HG03025 (cell line): ENCODE data around the gene ANK3.

ENCODE experiments used
- ATAC-seq: cut with Tn5 transposase; IDR thresholded peaks from one replicate; pipeline ENCODE4 v1.9.1; 2021; ENCODE audit warnings: mild to moderate bottlenecking, moderate library complexity; ENCODE audit not compliant: unreplicated experiment, low FRiP score

The ANK3 gene

DNA sequence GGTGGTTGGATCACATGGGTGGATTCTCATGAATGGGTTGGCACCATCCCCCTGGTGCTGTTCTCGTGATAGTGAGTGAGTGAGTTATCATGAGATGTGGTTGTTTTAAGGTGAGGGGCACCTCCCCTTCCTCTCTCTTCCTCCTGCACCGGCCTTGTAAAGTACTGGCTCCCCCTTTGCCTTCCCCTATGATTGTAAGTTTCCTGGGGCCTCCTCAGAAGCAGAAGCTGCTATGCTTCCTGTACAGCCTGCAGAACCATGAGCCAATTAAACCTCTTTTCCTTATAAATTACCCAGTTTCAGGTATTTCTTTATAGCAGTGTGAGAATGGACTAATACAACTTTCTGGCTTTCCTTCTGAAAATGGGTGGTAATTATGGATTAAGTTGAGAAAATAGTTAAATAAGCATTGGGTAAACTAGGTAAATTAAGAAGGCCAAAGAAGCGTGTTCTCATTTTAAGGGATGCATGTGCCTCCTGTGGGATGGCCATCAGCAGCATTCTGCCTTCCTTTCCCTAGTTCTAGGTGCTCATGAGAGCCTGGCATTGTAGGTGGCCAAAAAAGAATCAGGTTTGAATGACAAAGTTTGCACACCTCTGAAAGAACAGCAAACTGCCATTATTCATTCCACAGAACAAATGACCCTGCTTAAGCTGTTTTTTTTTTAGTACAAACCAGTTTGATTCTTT, 242.0 kb downstream of the ANK3 start:
- ATAC-seq: no peak

DNA sequence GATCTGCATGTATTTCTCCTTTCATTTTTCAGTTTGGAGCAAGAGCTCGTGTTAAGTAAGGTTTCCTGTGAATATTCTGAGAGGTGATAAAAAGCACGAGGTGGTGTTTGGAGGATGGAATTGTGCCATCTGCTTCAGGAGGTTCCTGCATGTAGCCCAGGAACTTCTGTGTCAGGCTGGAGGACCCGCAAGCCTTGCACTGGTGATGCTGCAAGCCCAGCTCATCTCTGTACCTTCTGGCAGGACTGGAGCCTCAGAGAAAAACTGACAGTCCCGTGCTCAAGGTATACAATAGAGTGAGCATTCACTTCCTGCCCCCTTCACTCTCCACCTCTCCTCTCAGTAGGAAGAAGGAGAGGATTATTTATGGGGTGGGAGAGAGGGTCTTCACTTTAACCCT, 242.7 kb downstream of the ANK3 start:
- no peak for ATAC-seq

DNA sequence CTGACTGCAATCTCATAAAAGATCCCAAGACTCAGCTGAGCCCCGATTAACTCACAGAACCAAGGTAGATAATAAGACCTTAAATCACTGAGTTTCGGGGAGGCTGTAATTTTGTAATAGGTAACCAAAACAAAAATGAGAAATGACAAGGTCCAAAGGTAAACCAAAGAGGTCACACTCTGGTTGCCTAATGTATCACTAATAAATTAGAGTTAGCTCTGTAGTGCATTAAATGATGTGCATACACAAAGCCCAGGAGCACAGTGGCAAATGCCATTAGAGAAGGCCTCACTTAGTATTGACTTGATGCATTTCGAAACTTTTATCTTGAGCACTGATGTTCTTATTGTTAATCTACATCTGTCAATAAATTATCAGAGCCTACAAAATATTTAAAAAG, 245.6 kb downstream of the ANK3 start:
- ATAC-seq: no peak

DNA sequence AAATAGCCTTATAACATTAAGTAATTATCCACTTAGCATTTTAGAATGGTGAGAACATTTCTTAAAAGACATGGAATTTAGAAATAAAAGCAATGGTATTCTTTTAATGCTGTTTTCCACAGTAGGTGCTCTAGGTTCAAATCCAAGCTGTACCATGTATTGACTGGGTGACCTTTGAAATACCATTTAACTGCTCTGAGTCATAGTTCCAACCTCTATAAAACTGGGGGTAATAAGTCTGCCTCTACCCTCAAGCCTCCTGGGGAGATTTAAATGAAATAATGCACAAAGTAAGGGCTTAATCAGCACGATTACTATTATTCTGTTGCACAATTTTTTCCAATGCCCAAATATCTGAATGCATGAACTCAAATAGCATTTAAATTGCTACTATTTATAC, 246.9 kb downstream of the ANK3 start:
- ATAC-seq: no peak

DNA sequence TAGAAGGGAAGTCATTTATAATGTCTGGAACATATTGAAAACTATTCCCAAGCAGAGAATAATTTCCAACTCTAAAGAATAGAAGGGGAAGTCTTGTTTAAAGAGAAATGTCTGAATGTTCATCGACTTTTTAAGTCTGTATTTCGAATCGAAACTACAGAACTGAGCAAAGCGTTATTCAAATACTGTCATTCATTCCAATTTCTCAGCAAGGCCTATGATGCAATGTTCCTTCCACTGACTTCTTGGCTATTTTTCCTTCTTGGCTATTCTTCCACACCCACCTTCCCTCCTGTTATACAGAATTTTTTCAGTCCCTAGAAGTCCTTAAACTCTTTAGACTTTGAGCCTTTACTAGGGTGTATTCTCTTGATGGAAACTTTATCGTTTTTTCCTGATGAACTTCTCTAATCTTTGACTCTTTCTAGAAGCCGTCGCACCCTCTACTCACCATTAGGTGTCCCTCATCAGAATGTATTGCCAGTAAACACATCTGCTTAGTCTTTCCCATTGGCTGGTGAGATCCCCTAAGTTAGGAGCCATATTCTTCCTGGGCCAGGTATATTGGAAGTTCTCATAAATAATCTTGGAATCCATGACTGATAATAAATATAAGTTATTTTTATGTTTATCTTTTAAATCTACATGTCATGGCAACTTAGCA, 247.6 kb downstream of the ANK3 start:
- no peak for ATAC-seq

DNA sequence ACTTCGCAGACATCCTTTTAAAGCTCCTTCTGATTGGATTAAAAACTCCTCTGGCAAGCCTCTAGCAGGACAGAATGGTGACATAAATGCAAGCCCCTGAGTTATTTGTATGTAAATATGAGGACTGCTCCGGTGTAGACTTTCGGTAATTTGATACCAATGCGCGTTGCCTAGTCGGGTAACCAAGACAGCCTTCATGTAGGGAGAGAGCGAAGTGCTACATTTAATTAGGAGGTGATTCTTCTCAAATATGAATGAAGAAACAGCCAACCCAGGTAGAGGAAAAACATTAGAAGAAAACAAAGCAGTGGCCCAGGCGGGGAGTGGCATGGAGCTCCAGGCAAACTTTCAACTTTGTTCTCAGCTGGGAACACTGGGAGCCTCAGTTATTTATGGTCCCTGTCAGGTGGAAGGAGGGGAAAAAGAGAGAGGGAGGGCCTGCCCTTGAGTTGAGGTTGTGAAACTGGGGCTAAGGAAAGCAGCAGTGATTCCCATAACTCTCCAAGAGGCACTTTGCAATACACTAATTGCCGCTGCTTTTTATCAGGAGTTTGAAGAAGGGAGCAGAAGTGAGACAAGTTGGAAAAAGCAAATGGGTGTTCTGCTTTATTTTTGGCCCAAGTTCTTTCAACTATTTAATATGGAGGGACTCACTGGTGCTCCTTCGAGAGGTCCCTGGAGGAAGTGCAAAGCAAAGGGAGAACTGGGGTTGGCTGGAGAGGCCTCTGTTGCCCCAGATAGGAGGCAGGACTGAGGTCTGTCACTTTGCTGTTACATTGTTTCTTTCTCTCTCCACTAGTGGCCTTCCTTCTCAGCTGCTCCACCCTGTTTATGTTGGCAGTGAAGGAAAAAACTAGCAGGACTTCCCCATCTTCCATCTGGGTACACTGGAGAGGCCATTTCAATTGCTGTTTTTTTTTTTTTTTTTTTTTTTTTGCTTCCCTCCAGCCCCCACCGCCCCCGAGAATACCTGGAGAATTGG, 248.7 kb downstream of the ANK3 start:
- no peak for ATAC-seq

DNA sequence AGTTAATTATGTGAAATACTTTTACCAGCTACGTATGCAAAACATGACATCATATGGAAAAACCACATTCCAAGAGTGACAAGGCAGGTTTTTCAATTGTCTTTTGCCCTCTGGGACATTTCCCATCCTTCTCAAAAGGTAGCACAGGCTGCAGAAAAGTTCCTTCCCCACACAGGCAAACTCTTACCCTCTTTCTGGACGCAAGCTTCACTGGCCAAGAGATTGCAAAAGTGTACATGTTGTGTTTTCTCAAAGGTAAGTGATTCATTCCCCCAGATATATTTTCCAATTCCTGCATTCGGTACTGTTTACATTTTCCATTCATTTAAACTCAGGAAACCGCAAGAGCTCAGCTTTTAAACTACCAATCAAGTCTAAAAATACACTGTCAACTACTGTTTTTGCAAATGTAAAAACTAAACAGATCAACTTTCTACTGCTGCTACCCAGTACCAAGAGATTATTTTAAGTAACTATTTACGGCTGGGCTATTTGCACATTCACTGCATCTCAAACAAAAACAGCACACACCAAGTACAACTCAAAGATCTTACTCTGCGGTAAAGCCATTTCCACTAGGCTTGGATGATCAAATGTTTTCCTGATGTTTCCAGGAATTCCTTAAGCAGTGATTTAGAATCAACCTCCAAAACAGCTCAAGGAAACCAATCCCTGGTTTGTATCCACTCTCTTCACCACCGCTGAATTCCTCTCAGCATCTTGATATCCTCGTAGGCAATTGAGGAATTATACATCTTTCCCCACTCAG, 249.7 kb downstream of the ANK3 start:
- no peak for ATAC-seq

DNA sequence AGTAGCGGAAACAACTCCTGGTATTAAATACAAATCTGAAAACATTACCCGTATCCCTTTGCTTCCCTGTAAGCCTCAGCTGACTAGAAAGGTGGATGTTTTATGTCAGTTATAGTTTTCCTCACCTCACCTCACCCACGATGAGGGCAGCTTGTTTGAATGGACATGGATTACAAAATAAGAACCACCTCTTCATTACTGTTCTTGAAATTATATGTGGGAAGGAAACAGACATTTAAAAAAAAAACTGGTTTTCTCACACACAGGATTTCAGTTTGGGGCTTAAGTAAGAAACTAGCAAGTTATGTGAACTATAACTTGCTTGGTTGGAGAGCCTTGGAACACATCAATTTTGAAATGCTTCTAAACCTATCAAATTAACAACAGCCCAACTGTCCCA, 250.4 kb downstream of the ANK3 start:
- ATAC-seq: no peak

DNA sequence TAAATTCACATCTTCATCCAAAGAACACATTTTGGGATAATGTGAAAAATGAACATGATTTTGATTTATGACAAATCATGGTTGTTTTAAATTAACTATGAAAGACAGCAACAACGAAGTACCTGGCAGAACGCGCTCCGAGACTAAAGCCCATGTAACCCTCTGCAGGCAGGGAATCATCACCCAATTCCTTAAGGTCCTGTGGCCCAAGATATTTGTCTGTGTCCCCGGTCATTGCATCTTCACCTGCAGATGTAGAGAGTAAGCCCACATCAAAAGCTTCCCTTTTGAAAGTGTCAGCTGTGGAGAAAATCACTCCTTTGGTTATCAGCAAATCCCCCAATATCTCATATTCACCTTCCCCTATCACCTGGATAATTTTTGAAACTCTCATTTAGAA, 250.8 kb downstream of the ANK3 start:
- ATAC-seq: no peak

DNA sequence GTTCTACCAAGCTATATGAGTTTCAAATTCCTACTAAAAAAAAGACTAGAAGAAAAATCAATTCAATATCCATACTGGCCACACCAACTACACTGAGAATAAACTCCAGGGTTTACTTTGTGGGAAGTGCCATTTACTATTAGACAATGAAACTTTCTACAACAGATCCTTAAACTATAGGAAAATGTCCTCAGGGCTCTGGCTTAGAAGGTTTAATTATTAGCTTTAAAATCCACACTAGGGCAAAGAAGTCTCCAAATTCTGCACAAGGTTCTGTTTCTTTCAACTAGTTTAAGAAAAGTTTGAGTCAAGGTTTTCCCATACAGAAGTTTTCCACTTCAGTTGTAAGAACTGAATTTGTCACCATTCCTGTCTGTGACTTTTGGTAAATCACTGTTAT, 251.6 kb downstream of the ANK3 start:
- ATAC-seq: no peak

DNA sequence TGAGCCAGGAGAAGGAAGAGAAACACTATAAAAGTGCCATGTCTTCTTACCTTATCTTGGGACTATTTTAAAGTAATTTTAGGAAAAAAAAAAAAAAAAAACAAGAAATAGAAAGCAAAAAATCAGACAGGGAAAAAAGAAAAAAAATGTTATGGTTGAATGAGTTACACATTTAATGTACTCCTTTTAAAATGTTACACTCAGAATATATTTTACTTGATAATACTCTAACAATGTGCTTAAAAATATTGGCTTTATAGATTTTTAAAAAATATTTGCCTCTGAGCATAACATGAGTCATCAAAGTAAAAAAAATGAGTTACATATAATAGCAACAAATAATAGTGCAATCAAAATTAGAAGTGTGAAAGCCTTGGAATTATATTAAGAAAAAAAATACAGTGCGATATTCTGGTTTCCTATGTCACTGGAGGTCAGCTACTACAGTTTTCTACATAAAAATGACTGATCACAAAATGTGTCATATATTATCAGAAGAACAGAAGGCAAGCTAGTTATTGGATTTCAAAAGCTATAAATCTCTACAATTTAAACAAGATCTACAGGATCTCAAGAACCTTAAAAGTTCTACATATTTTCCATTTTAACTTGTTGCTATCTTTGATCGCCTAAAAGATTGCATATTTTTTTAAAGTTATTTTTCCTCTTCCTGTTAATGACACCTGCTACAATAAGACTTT, 252.2 kb downstream of the ANK3 start:
- ATAC-seq: no peak

DNA sequence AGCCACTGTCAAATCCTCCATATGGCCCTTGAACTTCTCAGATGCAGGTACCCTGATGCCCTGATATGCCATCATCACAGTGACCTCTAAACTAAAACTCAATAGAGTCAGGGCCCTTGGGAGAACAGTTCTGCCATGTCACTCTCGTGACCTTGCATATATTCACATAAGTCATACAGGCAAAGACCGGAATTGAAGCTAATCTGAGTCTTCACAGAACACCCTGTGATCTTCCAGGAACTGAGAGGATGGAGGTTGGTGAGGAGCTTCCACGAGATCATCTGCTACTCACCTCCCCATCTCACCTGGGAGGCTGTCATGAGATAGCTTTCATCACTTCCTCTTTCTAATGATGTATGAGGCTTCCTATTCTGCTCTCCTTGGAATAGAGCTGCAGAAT, 254.7 kb downstream of the ANK3 start:
- peak; percentile 54 for ATAC-seq

DNA sequence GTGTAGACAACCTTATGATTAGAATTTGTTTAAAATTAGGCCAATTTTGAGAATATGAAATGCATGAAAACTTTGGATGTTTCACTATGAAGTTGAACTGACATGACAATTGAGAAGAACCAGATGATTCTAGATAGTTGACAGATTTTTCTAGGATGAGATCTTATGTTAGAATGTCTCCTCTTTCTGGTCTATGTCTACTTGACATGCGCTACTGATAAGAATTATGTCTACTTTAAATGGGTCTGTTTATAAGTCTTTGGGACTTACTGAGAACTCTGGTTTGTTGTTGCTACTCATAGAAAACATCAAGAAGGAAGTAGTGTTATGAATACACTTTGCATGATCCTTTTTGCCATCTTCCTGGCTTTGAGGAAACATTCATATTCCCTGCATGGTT, 255.1 kb downstream of the ANK3 start:
- no peak for ATAC-seq

DNA sequence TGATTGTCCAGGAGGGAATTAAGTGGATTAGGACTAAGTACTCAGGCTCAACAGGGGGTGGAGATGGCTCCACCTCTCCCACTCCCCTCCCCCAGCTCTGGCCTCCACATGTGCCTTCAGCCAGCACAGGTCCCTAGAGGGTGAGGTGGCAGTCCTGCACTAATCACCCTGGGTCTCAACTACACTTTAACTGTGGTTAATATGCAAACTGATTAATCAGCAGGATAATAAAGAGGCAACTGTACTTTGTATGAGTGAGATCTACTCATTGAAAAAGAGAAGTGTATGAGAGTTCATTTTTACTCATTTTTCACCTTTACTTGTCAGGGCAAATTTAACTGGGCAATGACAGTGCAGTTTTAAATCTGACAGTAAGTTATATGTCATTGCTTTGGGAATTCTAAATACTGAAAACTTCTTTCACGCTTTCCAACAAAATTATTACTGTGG, 259.5 kb downstream of the ANK3 start:
- ATAC-seq: no peak

DNA sequence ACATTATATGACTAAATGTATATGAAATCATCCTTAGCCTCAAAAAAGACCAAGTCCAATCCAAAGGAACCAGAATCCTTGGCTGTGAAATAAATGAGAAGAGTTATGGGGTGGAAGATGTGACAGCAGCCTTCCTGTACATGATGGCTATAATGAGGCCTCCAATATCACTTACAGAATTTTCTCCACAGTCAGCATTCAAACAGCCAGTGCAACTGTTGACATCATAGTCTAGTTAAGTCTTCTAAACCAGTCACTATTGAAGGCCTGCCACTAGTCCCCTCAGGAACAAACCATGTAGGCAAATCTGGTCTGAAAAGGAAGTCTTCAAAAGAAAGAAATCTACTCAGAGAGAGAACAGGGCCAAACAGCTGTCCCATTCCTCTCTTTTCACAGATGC, 263.8 kb downstream of the ANK3 start:
- ATAC-seq: no peak

DNA sequence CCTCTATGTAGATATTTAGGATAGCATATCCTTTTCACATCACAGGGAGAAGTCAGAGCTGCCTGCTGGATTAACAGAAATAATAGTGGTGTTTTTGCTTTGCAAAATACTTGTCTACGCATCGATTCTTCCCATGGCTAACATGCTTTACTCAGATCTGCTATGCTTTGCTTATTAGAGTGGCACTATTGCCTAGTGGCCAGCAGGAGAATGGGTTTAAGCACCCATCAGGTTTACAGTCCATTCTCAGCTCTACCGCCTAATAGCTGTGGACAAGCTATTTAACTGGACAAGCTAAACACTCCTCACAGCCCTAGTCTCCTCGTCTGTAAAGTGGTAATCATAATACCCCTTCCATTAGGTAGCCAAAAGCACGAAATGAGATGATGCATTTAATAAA, 265.1 kb downstream of the ANK3 start:
- ATAC-seq: no peak

DNA sequence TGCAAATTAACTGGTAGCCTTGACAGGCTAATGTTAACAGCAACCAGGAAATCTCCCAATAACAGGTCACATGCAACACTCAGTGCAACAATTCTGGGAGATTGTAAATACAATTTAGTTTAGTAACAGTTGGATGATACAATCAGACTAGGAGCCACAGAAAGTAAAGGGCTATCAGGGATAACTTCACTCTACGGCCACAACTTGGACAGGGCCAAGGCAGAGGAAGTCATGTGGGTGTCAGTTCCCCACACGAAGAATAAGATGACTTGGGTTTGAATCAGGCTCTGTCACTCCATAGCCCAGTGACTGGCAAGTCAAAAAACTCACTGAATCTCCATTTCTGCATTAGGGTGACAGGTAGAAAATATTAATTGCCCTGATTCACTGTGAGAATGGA, 266.0 kb downstream of the ANK3 start:
- no peak for ATAC-seq

DNA sequence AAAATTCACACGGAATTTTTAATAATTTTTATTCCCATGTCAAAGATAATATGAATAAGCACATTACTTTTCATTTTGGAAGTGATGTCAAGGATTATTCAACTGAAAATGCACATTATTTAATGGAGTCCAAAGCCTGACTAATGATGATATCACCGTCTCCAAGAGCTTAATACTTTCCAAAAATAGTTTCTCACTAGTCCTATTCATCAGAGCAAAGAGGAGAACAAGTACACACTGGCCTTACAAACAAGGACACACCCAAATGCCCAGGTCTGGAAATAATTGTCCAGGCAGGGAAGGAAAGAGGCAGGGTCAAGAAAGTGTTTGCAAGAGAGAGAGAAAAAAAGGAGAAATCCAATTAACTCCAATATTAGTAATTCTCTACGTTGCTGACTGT, 266.5 kb downstream of the ANK3 start:
- no peak for ATAC-seq

DNA sequence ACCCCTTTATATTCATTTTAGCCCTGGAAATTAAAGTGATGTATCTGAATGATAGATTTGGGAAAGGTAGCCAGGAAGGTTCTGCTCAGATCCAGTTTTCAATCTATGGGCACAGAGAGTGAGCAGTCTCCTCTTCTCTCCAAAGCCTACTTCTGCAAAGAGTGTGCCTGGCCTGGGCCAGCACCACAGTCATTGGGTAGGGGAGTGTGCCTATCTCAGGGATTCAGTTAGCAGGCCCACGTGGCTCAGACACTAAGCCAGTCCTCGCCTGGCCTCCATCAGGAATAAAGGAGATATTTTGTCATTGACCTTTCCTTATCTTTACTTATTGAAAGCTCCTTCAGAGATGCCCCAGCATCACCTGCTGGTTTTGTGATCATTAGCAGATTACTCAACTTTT, 267.5 kb downstream of the ANK3 start:
- ATAC-seq: no peak
